MCF 10A (cell line): ENCODE results near the gene BICDL2. TPM values are rescaled to one million over a fixed set of nuclear protein-coding genes. Genes with fewer than 3 reads are reported as not detected.

Experiments
- BruUV-seq: library from RNA; stranded (reverse); fragments of 400-500 nt; replicated peaks from 2 replicates; lab custom pipeline; 2021; lab: Mats Ljungman, UMichigan
- CTCF ChIA-PET: fragments of 300-600 bp; sonication (Branson Sonifier 250); formaldehyde crosslinking; extraction: SDS; loops from one replicate; lab custom pipeline; 2021; ENCODE audit warnings: antibody characterized with exemption, inconsistent platforms; lab: Yijun Ruan, JAX
- POLR2A ChIA-PET: fragments of 300-600, 350-650 bp; sonication (Branson Sonifier 250); formaldehyde crosslinking; extraction: SDS; loops from one replicate; lab custom pipeline; 2020; ENCODE audit warnings: antibody characterized with exemption, inconsistent platforms; lab: Yijun Ruan, JAX
- DNase-seq: peaks from one replicate; pipeline ENCODE4 v3.0.0-alpha.2; 2018; ENCODE audit not compliant: unreplicated experiment
- H3K27ac Mint-ChIP-seq: one replicate; pipeline ENCODE4 v1.8.0; 2022; ENCODE audit warnings: mild to moderate bottlenecking, low read depth, mixed read lengths; ENCODE audit not compliant: unreplicated experiment
- H3K27me3 Mint-ChIP-seq: one replicate; pipeline ENCODE4 v1.8.0; 2022; ENCODE audit warnings: mixed read lengths; ENCODE audit not compliant: insufficient read depth, unreplicated experiment
- H3K36me3 Mint-ChIP-seq: one replicate; pipeline ENCODE4 v1.8.0; 2022; ENCODE audit warnings: mild to moderate bottlenecking, moderate library complexity, mixed read lengths; ENCODE audit not compliant: insufficient read depth, unreplicated experiment
- H3K4me1 Mint-ChIP-seq: one replicate; pipeline ENCODE4 v1.8.0; 2022; ENCODE audit warnings: mixed read lengths; ENCODE audit not compliant: insufficient read depth, unreplicated experiment
- H3K4me3 Mint-ChIP-seq: one replicate; pipeline ENCODE4 v1.8.0; 2022; ENCODE audit warnings: mild to moderate bottlenecking, moderate library complexity, mixed read lengths; ENCODE audit not compliant: unreplicated experiment
- H3K9me3 Mint-ChIP-seq: one replicate; pipeline ENCODE4 v1.8.0; 2022; ENCODE audit warnings: mixed read lengths; ENCODE audit not compliant: unreplicated experiment
- CTCF ChIP-seq: fragments of 200-600 bp; IDR thresholded peaks from one replicate; pipeline ENCODE4 v1.8.0; 2022; ENCODE audit warnings: antibody characterized with exemption, mild to moderate bottlenecking; ENCODE audit not compliant: unreplicated experiment
- intact Hi-C: fragments of 100-400 bp; cut with micrococcal nuclease; formaldehyde crosslinking; loops from 2 replicates; pipeline ENCODE4 v1.14.1; 2022
- total RNA-seq: library from RNA; stranded (reverse); gene quantifications from 2 replicates; pipeline ENCODE4 v1.2.3, GENCODE V29; 2022

Gene BICDL2
- total RNA-seq, 1 experiment from 2014 or later: 0.23 TPM

- H3K4me1 Mint-ChIP-seq: no peaks in the 10 kb centered on the region
- no peak for TF ChIP-seq CTCF
- no peaks in the 10 kb centered on the region for H3K9me3 Mint-ChIP-seq
- DNase-seq: no peak
- BruUV-seq: no TSS peak
- ChIA-PET CTCF (interaction anchor here (0.7 to 5.8 kb wide), 4 partner anchors 21 to 90 kb away, joined by 3 to 51 read pairs (median 4); no protein-coding TSS in a partner anchor), POLR2A (interaction anchor here (0.6 kb wide), 1 partner anchor 896 kb away, joined by 3 read pairs; the partner anchor contains the start of gene TRAF7)
- no peak overlapping the region for H3K4me3 Mint-ChIP-seq
- H3K36me3 Mint-ChIP-seq: no peaks in the 10 kb centered on the region
- no peak overlapping the region for H3K27ac Mint-ChIP-seq
- intact Hi-C loops: no loop called here
- H3K27me3 Mint-ChIP-seq: peaks cover 38% of the 10 kb centered on the region
Measured at GRCh38 chr16:3051494-3051893, 14.8 kb upstream of the BICDL2 start.

- Mint-ChIP-seq H3K36me3 (no peaks in the 10 kb centered on the region), H3K27ac (no peak overlapping the region), H3K4me1 (no peaks in the 10 kb centered on the region), H3K4me3 (no peak overlapping the region), H3K27me3 (peaks cover 38% of the 10 kb centered on the region), H3K9me3 (no peaks in the 10 kb centered on the region)
- no peak for DNase-seq
- intact Hi-C loops: no loop called here
- TF ChIP-seq CTCF: no peak
- ChIA-PET POLR2A (interaction anchor here (0.6 to 1.3 kb wide), 2 partner anchors 9 to 896 kb away, joined by 3 to 4 read pairs; partner anchors contain the start of gene TRAF7), CTCF (interaction anchor here (0.6 to 5.8 kb wide), 5 partner anchors 21 to 90 kb away, joined by 3 to 51 read pairs (median 4); no protein-coding TSS in a partner anchor)
- no TSS peak for BruUV-seq
Measured at GRCh38 chr16:3051009-3051408, 14.3 kb upstream of the BICDL2 start.

GRCh38 chr16:3050487-3050886, 13.7 kb upstream of the BICDL2 start:
- Mint-ChIP-seq H3K27ac (no peak overlapping the region), H3K4me3 (no peak overlapping the region), H3K4me1 (no peaks in the 10 kb centered on the region), H3K9me3 (no peaks in the 10 kb centered on the region), H3K36me3 (no peaks in the 10 kb centered on the region), H3K27me3 (peaks cover 40% of the 10 kb centered on the region)
- CTCF ChIA-PET: interaction anchor here (0.5 to 5.8 kb wide), 5 partner anchors 20 to 359 kb away, joined by 3 to 51 read pairs (median 4); no protein-coding TSS in a partner anchor
- intact Hi-C loops: no loop called here
- no TSS peak for BruUV-seq
- POLR2A ChIA-PET: interaction anchor here (1.1 to 1.3 kb wide), 2 partner anchors 9 to 13 kb away, joined by 3 to 4 read pairs; no protein-coding TSS in a partner anchor
- DNase-seq: no peak
- TF ChIP-seq CTCF: no peak

DNA sequence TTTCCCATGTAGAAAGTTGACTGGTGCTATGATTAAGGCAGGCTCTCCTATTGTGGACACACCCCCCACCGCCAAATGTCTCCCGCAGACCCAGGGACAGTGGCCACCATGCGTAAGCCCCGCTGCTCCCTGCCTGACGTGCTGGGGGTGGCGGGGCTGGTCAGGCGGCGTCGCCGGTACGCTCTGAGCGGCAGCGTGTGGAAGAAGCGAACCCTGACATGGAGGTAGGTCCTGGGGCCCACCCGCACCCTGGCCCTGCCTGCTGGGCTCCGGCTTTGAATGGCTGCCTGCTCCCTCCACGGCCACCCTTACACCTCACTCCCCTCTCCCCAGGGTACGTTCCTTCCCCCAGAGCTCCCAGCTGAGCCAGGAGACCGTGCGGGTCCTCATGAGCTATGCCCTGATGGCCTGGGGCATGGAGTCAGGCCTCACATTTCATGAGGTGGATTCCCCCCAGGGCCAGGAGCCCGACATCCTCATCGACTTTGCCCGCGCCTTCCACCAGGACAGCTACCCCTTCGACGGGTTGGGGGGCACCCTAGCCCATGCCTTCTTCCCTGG, 13.3 kb upstream of the BICDL2 start:
- ChIA-PET POLR2A (interaction anchor here (1.1 to 3.0 kb wide), 3 partner anchors 10 to 19 kb away, joined by 3 to 7 read pairs (median 4); no protein-coding TSS in a partner anchor), CTCF (interaction anchor here (0.5 to 5.8 kb wide), 4 partner anchors 19 to 360 kb away, joined by 3 to 51 read pairs (median 12); no protein-coding TSS in a partner anchor)
- Mint-ChIP-seq H3K4me3 (no peak overlapping the region), H3K27ac (no peak overlapping the region), H3K4me1 (no peaks in the 10 kb centered on the region), H3K9me3 (no peaks in the 10 kb centered on the region), H3K36me3 (no peaks in the 10 kb centered on the region), H3K27me3 (peaks cover 45% of the 10 kb centered on the region)
- TF ChIP-seq CTCF: no peak
- no peak for DNase-seq
- no TSS peak for BruUV-seq
- intact Hi-C loops: no loop called here
